OCI-LY3 (cell line): ENCODE measurements around the gene RACGAP1.

Experiments
- H2AFZ ChIP-seq: fragments of 200-600, 300-600 bp; shearing (Covaris generic); 2 replicates; pipeline ENCODE4 v1.6.0; 2014; ENCODE audit warnings: antibody characterized with exemption, low read depth, low read length
- H3K27ac ChIP-seq: fragments of 200-600, 300-600 bp; sonication (generic); 2 replicates; pipeline ENCODE4 v1.5.1; 2014; ENCODE audit warnings: mild to moderate bottlenecking, low read length, moderate library complexity, mixed read lengths
- H3K27me3 ChIP-seq: fragments of 200-600, 300-600 bp; sonication (generic); 2 replicates; pipeline ENCODE4 v1.6.1; 2014; ENCODE audit warnings: low read depth, low read length, mixed read lengths
- H3K36me3 ChIP-seq: fragments of 200-600, 300-600 bp; sonication (generic); replicated peaks from 2 replicates; pipeline ENCODE3; 2014; ENCODE audit warnings: low read depth, low read length, mixed read lengths
- H3K4me1 ChIP-seq: fragments of 300-600, 200-600 bp; sonication (generic); 2 replicates; pipeline ENCODE4 v1.6.1; 2014; ENCODE audit warnings: low read length, mixed read lengths
- H3K4me2 ChIP-seq: fragments of 200-600, 300-600 bp; sonication (generic); 2 replicates; pipeline ENCODE4 v1.6.1; 2014; ENCODE audit warnings: low read length, mixed read lengths
- H3K4me3 ChIP-seq: fragments of 300-600, 200-600 bp; sonication (generic); 2 replicates; pipeline ENCODE4 v1.5.1; 2014; ENCODE audit warnings: antibody characterized with exemption, mild to moderate bottlenecking, low read length, moderate library complexity
- H3K79me2 ChIP-seq: fragments of 300-600, 200-600 bp; shearing (Covaris generic); 2 replicates; pipeline ENCODE4 v1.6.1; 2014; ENCODE audit warnings: mild to moderate bottlenecking, low read length, mixed read lengths
- H3K9ac ChIP-seq: fragments of 300-600, 200-600 bp; shearing (Covaris generic); 2 replicates; pipeline ENCODE4 v1.6.0; 2014; ENCODE audit warnings: mild to moderate bottlenecking, low read length, moderate library complexity
- H3K9me3 ChIP-seq: fragments of 200-600, 300-600 bp; shearing (Covaris generic); 2 replicates; pipeline ENCODE4 v1.6.1; 2014; ENCODE audit warnings: low read length, mixed read lengths; ENCODE audit not compliant: insufficient read depth
- H4K20me1 ChIP-seq: fragments of 200-600, 300-600 bp; sonication (generic); 2 replicates; pipeline ENCODE4 v1.6.1; 2016; ENCODE audit warnings: low read length, mixed read lengths; ENCODE audit not compliant: insufficient read depth
- EZH2phosphoT487 ChIP-seq: fragments of 200-600 bp; shearing (Covaris generic); IDR thresholded peaks from 2 replicates; pipeline ENCODE4 v1.6.1; 2018; ENCODE audit warnings: antibody characterized with exemption, mixed run types, low read depth
- TF ChIP-seq, protein P1 (sequence below): fragments of 200-600, 300-600 bp; sonication (generic); IDR thresholded peaks from 2 replicates; pipeline ENCODE4 v1.5.1; 2014; ENCODE audit warnings: antibody characterized with exemption, low read length, low read depth

RACGAP1 gene

GRCh38 chr12:50066402-50066801, 41.1 kb upstream of the RACGAP1 start:
- H3K4me2 ChIP-seq, result no peak overlapping the region
- H3K9ac ChIP-seq, result no peak overlapping the region
- no peaks in the 10 kb centered on the region for H3K9me3 ChIP-seq
- no peak overlapping the region for H3K27ac ChIP-seq
- no peaks in the 10 kb centered on the region for H3K79me2 ChIP-seq
- no peaks in the 10 kb centered on the region for H3K27me3 ChIP-seq
- no peak overlapping the region for H3K4me3 ChIP-seq
- 0 out of 2 replicates have a peak, but pooled peaks cover 12% of the 10 kb centered on the region for H3K4me1 ChIP-seq
- TF ChIP-seq, protein P1, sequence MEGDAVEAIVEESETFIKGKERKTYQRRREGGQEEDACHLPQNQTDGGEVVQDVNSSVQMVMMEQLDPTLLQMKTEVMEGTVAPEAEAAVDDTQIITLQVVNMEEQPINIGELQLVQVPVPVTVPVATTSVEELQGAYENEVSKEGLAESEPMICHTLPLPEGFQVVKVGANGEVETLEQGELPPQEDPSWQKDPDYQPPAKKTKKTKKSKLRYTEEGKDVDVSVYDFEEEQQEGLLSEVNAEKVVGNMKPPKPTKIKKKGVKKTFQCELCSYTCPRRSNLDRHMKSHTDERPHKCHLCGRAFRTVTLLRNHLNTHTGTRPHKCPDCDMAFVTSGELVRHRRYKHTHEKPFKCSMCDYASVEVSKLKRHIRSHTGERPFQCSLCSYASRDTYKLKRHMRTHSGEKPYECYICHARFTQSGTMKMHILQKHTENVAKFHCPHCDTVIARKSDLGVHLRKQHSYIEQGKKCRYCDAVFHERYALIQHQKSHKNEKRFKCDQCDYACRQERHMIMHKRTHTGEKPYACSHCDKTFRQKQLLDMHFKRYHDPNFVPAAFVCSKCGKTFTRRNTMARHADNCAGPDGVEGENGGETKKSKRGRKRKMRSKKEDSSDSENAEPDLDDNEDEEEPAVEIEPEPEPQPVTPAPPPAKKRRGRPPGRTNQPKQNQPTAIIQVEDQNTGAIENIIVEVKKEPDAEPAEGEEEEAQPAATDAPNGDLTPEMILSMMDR, result no peak
- TF ChIP-seq EZH2phosphoT487, result no peak
- no peak overlapping the region for H2AFZ ChIP-seq
- H3K36me3 ChIP-seq, result no peaks in the 10 kb centered on the region
- H4K20me1 ChIP-seq, result no peaks in the 10 kb centered on the region

- H3K27ac ChIP-seq, result no peak overlapping the region
- TF ChIP-seq, protein P1, result no peak
- no peak for TF ChIP-seq EZH2phosphoT487
- no peaks in the 10 kb centered on the region for H3K27me3 ChIP-seq
- no peaks in the 10 kb centered on the region for H4K20me1 ChIP-seq
- no peak overlapping the region for H3K4me3 ChIP-seq
- H3K9me3 ChIP-seq, result no peaks in the 10 kb centered on the region
- no peaks in the 10 kb centered on the region for H3K79me2 ChIP-seq
- no peaks in the 10 kb centered on the region for H3K36me3 ChIP-seq
- H3K9ac ChIP-seq, result no peak overlapping the region
- 0 out of 2 replicates have a peak, but pooled peaks cover 12% of the 10 kb centered on the region for H3K4me1 ChIP-seq
- H2AFZ ChIP-seq, result no peak overlapping the region
- H3K4me2 ChIP-seq, result no peak overlapping the region
Observed at GRCh38 chr12:50065726-50066310, 40.5 kb upstream of the RACGAP1 start.

DNA sequence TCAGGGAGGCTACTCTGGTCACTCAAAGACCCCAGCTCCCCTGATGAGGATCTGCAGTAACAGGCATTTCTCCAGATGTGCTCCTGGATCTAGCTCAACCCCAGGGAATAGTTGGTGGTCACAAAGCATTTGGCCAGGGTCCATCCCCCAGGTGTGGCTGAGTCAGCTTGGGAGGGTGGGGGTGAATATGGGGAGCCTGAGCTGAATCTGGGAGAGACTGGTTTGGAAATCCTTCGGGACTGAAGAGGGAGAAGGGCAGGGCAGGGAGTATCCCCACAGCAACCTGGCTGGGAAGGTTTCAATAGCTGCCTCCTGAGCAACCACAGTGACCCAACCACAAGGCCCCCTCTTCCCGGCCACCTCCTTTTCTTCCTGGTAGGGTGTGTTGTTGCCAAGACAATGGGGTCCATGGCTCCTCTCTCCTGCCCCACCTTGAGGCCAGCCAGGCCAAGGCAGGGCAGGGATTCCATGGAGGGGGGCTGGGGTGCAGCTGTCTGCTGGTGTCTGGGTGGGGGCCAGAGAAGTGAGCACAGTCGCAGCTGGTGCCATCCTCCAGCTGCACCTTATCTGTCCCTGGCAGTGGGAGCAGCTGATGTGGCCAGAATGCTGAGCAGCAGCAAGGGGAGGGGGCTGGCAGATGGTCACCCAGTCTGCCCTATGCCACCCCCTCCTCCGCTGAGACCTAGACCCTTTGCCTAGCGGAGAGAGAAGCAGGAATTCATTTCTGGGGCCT, 37.6 kb upstream of the RACGAP1 start:
- Histone ChIP-seq H2AFZ (no peak overlapping the region), H3K27me3 (no peaks in the 10 kb centered on the region), H3K9ac (no peak overlapping the region), H4K20me1 (no peaks in the 10 kb centered on the region), H3K36me3 (no peaks in the 10 kb centered on the region), H3K4me1 (0 out of 2 replicates have a peak, but pooled peaks cover 12% of the 10 kb centered on the region), H3K27ac (no peak overlapping the region), H3K9me3 (no peaks in the 10 kb centered on the region), H3K4me2 (no peak overlapping the region), H3K79me2 (no peaks in the 10 kb centered on the region), H3K4me3 (no peak overlapping the region)
- no peak for TF ChIP-seq EZH2phosphoT487
- TF ChIP-seq, protein P1, result no peak

GRCh38 chr12:50061946-50062686, 36.8 kb upstream of the RACGAP1 start:
- H3K9ac ChIP-seq, result no peak overlapping the region
- 0 out of 2 replicates have a peak, but pooled peaks cover 12% of the 10 kb centered on the region for H3K4me1 ChIP-seq
- no peaks in the 10 kb centered on the region for H3K79me2 ChIP-seq
- H4K20me1 ChIP-seq, result no peaks in the 10 kb centered on the region
- H3K4me2 ChIP-seq, result no peak overlapping the region
- no peaks in the 10 kb centered on the region for H3K36me3 ChIP-seq
- no peaks in the 10 kb centered on the region for H3K27me3 ChIP-seq
- H3K4me3 ChIP-seq, result no peak overlapping the region
- TF ChIP-seq, protein P1, result no peak
- no peak for TF ChIP-seq EZH2phosphoT487
- no peak overlapping the region for H3K27ac ChIP-seq
- H2AFZ ChIP-seq, result no peak overlapping the region
- H3K9me3 ChIP-seq, result no peaks in the 10 kb centered on the region
